ENCODE data around the gene COL12A1. TPM values are rescaled to one million over a fixed set of nuclear protein-coding genes. Genes with fewer than 3 reads are reported as not detected.

COL12A1 gene
- total RNA-seq, 1 donor from 2014 or later = 46.8 TPM

- no peak for DNase-seq (ENCODE audit: low spot score)
Measured at GRCh38 chr6:75044846-75045245, 161.0 kb downstream of the COL12A1 start.

GRCh38 chr6:75041381-75041780 is 164.5 kb downstream of the COL12A1 start:
- no peak for DNase-seq (ENCODE audit: low spot score)

Other genes with a start within 250 kb of the COL12A1 start
- gene COX7A2, start 37.7 kb upstream of the COL12A1 start, total RNA-seq = 376 TPM
- 102 TPM for gene TMEM30A, start 78.7 kb upstream of the COL12A1 start, total RNA-seq

All from mucosa of gallbladder (tissue), 1 donor.